ENCODE data around the gene SPDYE4. TPM values are rescaled to one million over a fixed set of nuclear protein-coding genes. Genes with fewer than 3 reads are reported as not detected.

SPDYE4 gene
- total and polyA plus RNA-seq, 2 donors from 2014 or later: not detected

DNA sequence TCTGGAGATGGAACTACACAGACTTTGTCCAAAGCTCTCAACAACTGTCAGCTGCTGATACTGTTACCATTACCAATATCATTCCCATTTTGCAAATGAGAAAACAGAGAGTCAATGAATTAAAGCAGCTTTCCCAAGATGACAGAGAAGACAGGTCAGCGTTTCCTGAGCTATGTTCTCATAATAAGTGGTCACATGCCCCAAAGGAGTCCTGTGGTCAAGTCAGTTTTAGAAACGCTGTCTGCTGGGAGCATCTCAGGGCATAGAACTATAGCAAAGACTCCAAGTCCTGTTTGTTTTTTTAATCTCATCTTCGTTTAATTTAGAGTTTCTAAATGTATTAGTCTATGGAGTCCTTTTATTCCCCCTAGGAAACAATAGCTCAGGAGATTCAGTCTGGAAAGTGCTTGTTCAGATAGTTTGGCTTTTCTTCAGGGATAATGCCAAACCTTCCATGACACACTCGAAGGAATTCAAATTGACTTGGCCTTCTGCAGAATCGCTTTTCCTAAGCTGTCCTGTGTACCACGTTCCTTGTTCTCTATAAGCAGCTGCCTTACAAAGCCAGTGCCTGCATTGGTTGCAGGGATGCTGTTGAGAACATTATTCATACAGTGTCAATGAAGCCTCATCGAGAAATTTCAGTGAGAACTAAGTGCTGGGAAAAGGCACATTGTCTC is 25.8 kb downstream of the SPDYE4 start:
- FAIRE-seq (no peak), DNase-seq (no peak)
- H3K36me3 ChIP-seq (ENCODE audit: control insufficient read depth in 2 of 3, insufficient read depth in 3 of 3, low read length in 3 of 3): no peaks in the 10 kb centered on the region
- H3K9ac ChIP-seq (ENCODE audit: low read length in 3 of 3): no peak overlapping the region
- intact Hi-C loops (cut with DNase I): no loop called here
- no peak overlapping the region for H3K4me3 ChIP-seq (ENCODE audit: low read length in 3 of 3)
- no peak overlapping the region for H3K27ac ChIP-seq (ENCODE audit: low read depth in 2 of 2, low read length in 2 of 2)
- H3K27me3 ChIP-seq (ENCODE audit: control insufficient read depth, insufficient read depth, low read length): no peaks in the 10 kb centered on the region
- H3K4me1 ChIP-seq (ENCODE audit: control insufficient read depth in 2 of 3, insufficient read depth in 2 of 3, low read depth in 1 of 3, low read length in 3 of 3): no peaks in the 10 kb centered on the region
- no peak for TF ChIP-seq CTCF (IDR thresholded peaks at IDR 0.05; ENCODE audit: borderline replicate concordance, extremely low read depth, insufficient read depth)
- H3K9me3 ChIP-seq (ENCODE audit: control insufficient read depth in 2 of 3, insufficient read depth in 1 of 3, low read length in 3 of 3): no peaks in the 10 kb centered on the region

DNA sequence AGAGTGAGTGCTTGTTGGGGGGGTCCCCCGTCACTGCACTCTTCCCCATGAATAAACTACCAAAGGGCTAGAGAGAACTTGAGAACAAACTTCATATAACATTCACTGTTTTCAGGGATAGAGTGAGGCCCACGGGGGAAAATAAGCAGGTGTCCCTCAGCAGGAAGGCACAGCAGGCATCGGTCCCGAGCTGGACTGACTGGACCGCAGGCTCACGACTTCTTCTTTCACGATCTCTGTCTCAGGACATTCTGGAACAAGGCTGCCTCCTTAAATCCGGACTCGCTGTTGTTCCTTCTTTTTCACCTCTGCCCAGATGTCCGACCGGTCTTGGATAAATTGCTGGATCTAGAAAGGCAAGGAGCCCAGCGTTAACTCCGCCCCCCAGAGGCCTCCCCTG is 28.5 kb downstream of the SPDYE4 start:
- no peak for DNase-seq
- intact Hi-C loops (cut with DNase I): no loop called here
- no peak for FAIRE-seq
- H3K27me3 ChIP-seq (ENCODE audit: control insufficient read depth, insufficient read depth, low read length): no peaks in the 10 kb centered on the region
- no peak overlapping the region for H3K27ac ChIP-seq (ENCODE audit: low read depth in 2 of 2, low read length in 2 of 2)
- TF ChIP-seq CTCF (IDR thresholded peaks at IDR 0.05; ENCODE audit: borderline replicate concordance, extremely low read depth, insufficient read depth): no peak
- no peak overlapping the region for H3K4me3 ChIP-seq (ENCODE audit: low read length in 3 of 3)
- no peaks in the 10 kb centered on the region for H3K9me3 ChIP-seq (ENCODE audit: control insufficient read depth in 2 of 3, insufficient read depth in 1 of 3, low read length in 3 of 3)
- H3K36me3 ChIP-seq (ENCODE audit: control insufficient read depth in 2 of 3, insufficient read depth in 3 of 3, low read length in 3 of 3): no peaks in the 10 kb centered on the region
- H3K4me1 ChIP-seq (ENCODE audit: control insufficient read depth in 2 of 3, insufficient read depth in 2 of 3, low read depth in 1 of 3, low read length in 3 of 3): no peaks in the 10 kb centered on the region
- no peak overlapping the region for H3K9ac ChIP-seq (ENCODE audit: low read length in 3 of 3)

- FAIRE-seq (peak; percentile 91), DNase-seq (no peak)
- H3K4me3 ChIP-seq (ENCODE audit: low read length in 3 of 3): no peak overlapping the region
- no peaks in the 10 kb centered on the region for H3K36me3 ChIP-seq (ENCODE audit: control insufficient read depth in 2 of 3, insufficient read depth in 3 of 3, low read length in 3 of 3)
- TF ChIP-seq CTCF (IDR thresholded peaks at IDR 0.05; ENCODE audit: borderline replicate concordance, extremely low read depth, insufficient read depth): no peak
- H3K27me3 ChIP-seq (ENCODE audit: control insufficient read depth, insufficient read depth, low read length): no peaks in the 10 kb centered on the region
- H3K9me3 ChIP-seq (ENCODE audit: control insufficient read depth in 2 of 3, insufficient read depth in 1 of 3, low read length in 3 of 3): no peaks in the 10 kb centered on the region
- no peaks in the 10 kb centered on the region for H3K4me1 ChIP-seq (ENCODE audit: control insufficient read depth in 2 of 3, insufficient read depth in 2 of 3, low read depth in 1 of 3, low read length in 3 of 3)
- intact Hi-C loops (cut with DNase I): no loop called here
- no peak overlapping the region for H3K9ac ChIP-seq (ENCODE audit: low read length in 3 of 3)
- no peak overlapping the region for H3K27ac ChIP-seq (ENCODE audit: low read depth in 2 of 2, low read length in 2 of 2)
Measured at GRCh38 chr17:8729421-8729820, 28.9 kb downstream of the SPDYE4 start.

- intact Hi-C loops (cut with DNase I): no loop called here
- H3K27ac ChIP-seq (ENCODE audit: low read depth in 2 of 2, low read length in 2 of 2): no peak overlapping the region
- H3K9me3 ChIP-seq (ENCODE audit: control insufficient read depth in 2 of 3, insufficient read depth in 1 of 3, low read length in 3 of 3): no peaks in the 10 kb centered on the region
- H3K9ac ChIP-seq (ENCODE audit: low read length in 3 of 3): no peak overlapping the region
- no peaks in the 10 kb centered on the region for H3K27me3 ChIP-seq (ENCODE audit: control insufficient read depth, insufficient read depth, low read length)
- no peaks in the 10 kb centered on the region for H3K4me1 ChIP-seq (ENCODE audit: control insufficient read depth in 2 of 3, insufficient read depth in 2 of 3, low read depth in 1 of 3, low read length in 3 of 3)
- FAIRE-seq (no peak), DNase-seq (no peak)
- TF ChIP-seq CTCF (IDR thresholded peaks at IDR 0.05; ENCODE audit: borderline replicate concordance, extremely low read depth, insufficient read depth): no peak
- H3K36me3 ChIP-seq (ENCODE audit: control insufficient read depth in 2 of 3, insufficient read depth in 3 of 3, low read length in 3 of 3): no peaks in the 10 kb centered on the region
- H3K4me3 ChIP-seq (ENCODE audit: low read length in 3 of 3): no peak overlapping the region
Measured at GRCh38 chr17:8728971-8729370, 29.4 kb downstream of the SPDYE4 start.

Data from kidney (tissue), 14 donors.